Common myeloid progenitor, CD34-positive (primary cell): ENCODE measurements around the gene DISC1.

Source experiments
- CTCF ChIA-PET: fragments of 350-600 bp; sonication (Branson Sonifier 250); formaldehyde crosslinking; loops from one replicate; lab custom pipeline; 2021; ENCODE audit warnings: antibody characterized with exemption; lab: Charles Lee
- POLR2A ChIA-PET: fragments of 350-600 bp; sonication (Branson Sonifier 250); formaldehyde crosslinking; loops from one replicate; lab custom pipeline; 2021; ENCODE audit warnings: antibody characterized with exemption; lab: Charles Lee
- DNase-seq, 3 donors: peaks; one replicate each; pipeline versions ENCODE4 v3.0.0 to v3.0.0-alpha.2; 2013
- H3K27ac ChIP-seq, 2 experiments: 1 replicate in 1 of 2; 2 replicates in 1 of 2; pipeline ENCODE4 v1.7.0; 2013; ENCODE audit warnings: inconsistent platforms in 2 of 2, low read length in 2 of 2, mild to moderate bottlenecking in 2 of 2, low read depth in 1 of 2, moderate library complexity in 1 of 2; ENCODE audit not compliant: severe bottlenecking in 2 of 2, insufficient read depth in 1 of 2, poor library complexity in 1 of 2
- H3K27me3 ChIP-seq, 5 experiments: replicated peaks in 2 of 5; 1 replicate in 3 of 5; 2 replicates in 2 of 5; pipeline versions ENCODE4 v1.6.1 to v1.7.0; 2013; ENCODE audit warnings: low read length in 4 of 5, mild to moderate bottlenecking in 2 of 5, moderate library complexity in 2 of 5, inconsistent platforms in 1 of 5; ENCODE audit not compliant: insufficient read depth in 5 of 5, control insufficient read depth in 4 of 5
- H3K36me3 ChIP-seq, 4 experiments: 1 replicate in 2 of 4; 2 replicates in 2 of 4; pipeline versions ENCODE4 v1.6.1 to v1.7.0; 2013; ENCODE audit warnings: low read length in 3 of 4, control low read depth in 1 of 4, mild to moderate bottlenecking in 1 of 4; ENCODE audit not compliant: control insufficient read depth in 4 of 4, insufficient read depth in 4 of 4
- H3K4me1 ChIP-seq, 4 experiments: 1 replicate in 3 of 4; 2 replicates in 1 of 4; pipeline versions ENCODE4 v1.6.1 to v1.7.1; 2013; ENCODE audit warnings: low read length in 3 of 4, mild to moderate bottlenecking in 3 of 4, control low read depth in 1 of 4, inconsistent platforms in 1 of 4, moderate library complexity in 1 of 4; ENCODE audit not compliant: control insufficient read depth in 4 of 4, insufficient read depth in 4 of 4; ENCODE audit errors: control extremely low read depth in 1 of 4
- H3K4me3 ChIP-seq, 7 experiments: 1 replicate in 4 of 7; 2 replicates in 3 of 7; pipeline versions ENCODE4 v1.5.1 to v1.7.0; 2013; ENCODE audit warnings: mild to moderate bottlenecking in 7 of 7, low read length in 6 of 7, moderate library complexity in 6 of 7, inconsistent platforms in 2 of 7, low read depth in 2 of 7, control low read depth in 1 of 7; ENCODE audit not compliant: insufficient read depth in 4 of 7, control insufficient read depth in 1 of 7; ENCODE audit errors: extremely low read depth in 1 of 7
- H3K9me3 ChIP-seq, 5 experiments: 1 replicate in 4 of 5; 2 replicates in 1 of 5; pipeline versions ENCODE4 v1.6.1 to v1.7.1; 2013; ENCODE audit warnings: low read length in 4 of 5, mild to moderate bottlenecking in 2 of 5, inconsistent platforms in 1 of 5, low read depth in 1 of 5, moderate library complexity in 1 of 5; ENCODE audit not compliant: control insufficient read depth in 4 of 5, insufficient read depth in 2 of 5; ENCODE audit errors: control extremely low read depth in 1 of 5
- WGBS: methylation state at CpG from one replicate; pipeline ENCODE4 v1.1.5; 2013; ENCODE audit not compliant: insufficient coverage; 5-methylcytosine and 5-hydroxymethylcytosine counted together

Gene DISC1

GRCh38 chr1:232048481-232048880, 421.9 kb downstream of the DISC1 start:
- POLR2A ChIA-PET, result no interaction called here
- H3K27ac ChIP-seq, result no peak overlapping the region
- H3K4me1 ChIP-seq, result no peaks in the 10 kb centered on the region
- DNase-seq, result no peak
- WGBS, result 96% methylated on average over 6 of the region's 7 CpGs
- H3K36me3 ChIP-seq, result no peaks in the 10 kb centered on the region
- no peaks in the 10 kb centered on the region for H3K9me3 ChIP-seq
- H3K4me3 ChIP-seq, result no peak overlapping the region
- CTCF ChIA-PET, result no interaction called here
- H3K27me3 ChIP-seq, result no peaks in the 10 kb centered on the region

- no peaks in the 10 kb centered on the region for H3K27me3 ChIP-seq
- no peaks in the 10 kb centered on the region for H3K4me1 ChIP-seq
- no peak for DNase-seq
- POLR2A ChIA-PET, result no interaction called here
- H3K27ac ChIP-seq, result no peak overlapping the region
- H3K36me3 ChIP-seq, result no peaks in the 10 kb centered on the region
- CTCF ChIA-PET, result no interaction called here
- no peak overlapping the region for H3K4me3 ChIP-seq
- WGBS, result 100% methylated on average over 1 of the region's 4 CpGs
- no peaks in the 10 kb centered on the region for H3K9me3 ChIP-seq
Measured at GRCh38 chr1:232049335-232049734, 422.7 kb downstream of the DISC1 start.

GRCh38 chr1:232057217-232057895, 430.8 kb downstream of the DISC1 start:
- H3K4me3 ChIP-seq, result no peak overlapping the region
- H3K27ac ChIP-seq, result no peak overlapping the region
- H3K36me3 ChIP-seq, result no peaks in the 10 kb centered on the region
- peaks cover 0 to 2% (median 0%) of the 10 kb centered on the region in 4 experiments for H3K4me1 ChIP-seq
- ChIA-PET POLR2A (no interaction called here), CTCF (no interaction called here)
- no peaks in the 10 kb centered on the region for H3K27me3 ChIP-seq
- no peak for DNase-seq
- WGBS, result 88% methylated on average over 8 of the region's 10 CpGs
- no peaks in the 10 kb centered on the region for H3K9me3 ChIP-seq

- no peaks in the 10 kb centered on the region for H3K27me3 ChIP-seq
- ChIA-PET POLR2A (no interaction called here), CTCF (no interaction called here)
- no peak overlapping the region for H3K27ac ChIP-seq
- no peaks in the 10 kb centered on the region for H3K36me3 ChIP-seq
- no peak for DNase-seq
- WGBS, result 82% methylated on average over 1 of the region's 1 CpG
- H3K4me3 ChIP-seq, result no peak overlapping the region
- H3K4me1 ChIP-seq, result peaks cover 0 to 2% (median 0%) of the 10 kb centered on the region in 4 experiments
- no peaks in the 10 kb centered on the region for H3K9me3 ChIP-seq
Measured at GRCh38 chr1:232057896-232058274, 431.3 kb downstream of the DISC1 start.

GRCh38 chr1:232059726-232060374, 433.3 kb downstream of the DISC1 start:
- Histone ChIP-seq H3K36me3 (no peaks in the 10 kb centered on the region), H3K27ac (no peak overlapping the region), H3K27me3 (no peaks in the 10 kb centered on the region), H3K4me3 (no peak overlapping the region), H3K9me3 (no peaks in the 10 kb centered on the region), H3K4me1 (peaks cover 0 to 2% (median 0%) of the 10 kb centered on the region in 4 experiments)
- WGBS, result 63% methylated on average over 8 of the region's 8 CpGs
- ChIA-PET CTCF (no interaction called here), POLR2A (interaction anchor here (0.6 kb wide), 1 partner anchor 1082 kb away, joined by 3 read pairs; no protein-coding TSS in a partner anchor)
- DNase-seq, result no peak

- WGBS, result 100% methylated on average over 2 of the region's 3 CpGs
- no peaks in the 10 kb centered on the region for H3K27me3 ChIP-seq
- H3K27ac ChIP-seq, result no peak overlapping the region
- CTCF ChIA-PET, result no interaction called here
- no peak for DNase-seq
- no peak overlapping the region for H3K4me3 ChIP-seq
- no peaks in the 10 kb centered on the region for H3K36me3 ChIP-seq
- POLR2A ChIA-PET, result no interaction called here
- peaks cover 0 to 2% (median 0%) of the 10 kb centered on the region in 4 experiments for H3K4me1 ChIP-seq
- no peaks in the 10 kb centered on the region for H3K9me3 ChIP-seq
Measured at GRCh38 chr1:232062967-232063366, 436.4 kb downstream of the DISC1 start.

- ChIA-PET CTCF (interaction anchor here (0.7 to 1.4 kb wide), 2 partner anchors 12 to 158 kb away, joined by 3 read pairs; no protein-coding TSS in a partner anchor), POLR2A (no interaction called here)
- H3K4me3 ChIP-seq, result no peak overlapping the region
- no peaks in the 10 kb centered on the region for H3K4me1 ChIP-seq
- WGBS, result 100% methylated on average over 1 of the region's 3 CpGs
- no peaks in the 10 kb centered on the region for H3K27me3 ChIP-seq
- H3K36me3 ChIP-seq, result no peaks in the 10 kb centered on the region
- DNase-seq, result no peak
- H3K27ac ChIP-seq, result no peak overlapping the region
- no peaks in the 10 kb centered on the region for H3K9me3 ChIP-seq
Measured at GRCh38 chr1:232066521-232066920, 439.9 kb downstream of the DISC1 start.
